NCI-H748 treated with DMSO at 0.1 percent for 48 hours (cell line): ENCODE results near the gene MTM1.

Source experiments
- DNase-seq: peaks from one replicate; lab custom pipeline; 2025; lab: John Stamatoyannopoulos, UW

Gene MTM1

DNA sequence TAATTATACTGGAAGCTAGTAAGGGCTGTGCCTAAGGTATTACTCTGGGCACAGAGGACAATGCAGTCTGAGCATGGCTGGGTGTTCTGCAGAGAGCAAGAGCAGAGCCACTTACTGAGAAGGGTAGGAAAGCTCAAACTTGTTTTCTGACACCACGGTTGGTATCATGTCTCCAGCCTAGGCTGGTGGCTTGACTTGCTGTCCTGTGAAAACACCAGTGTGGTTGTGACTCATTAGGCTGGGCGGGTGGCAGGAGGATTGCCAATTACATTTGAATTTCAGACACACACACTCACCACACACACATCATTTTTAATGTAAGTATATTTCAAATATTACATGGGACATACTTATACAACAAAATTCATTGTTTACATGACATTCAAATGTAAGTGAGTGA is 19.7 kb upstream of the MTM1 start:
- no peak for DNase-seq

DNA sequence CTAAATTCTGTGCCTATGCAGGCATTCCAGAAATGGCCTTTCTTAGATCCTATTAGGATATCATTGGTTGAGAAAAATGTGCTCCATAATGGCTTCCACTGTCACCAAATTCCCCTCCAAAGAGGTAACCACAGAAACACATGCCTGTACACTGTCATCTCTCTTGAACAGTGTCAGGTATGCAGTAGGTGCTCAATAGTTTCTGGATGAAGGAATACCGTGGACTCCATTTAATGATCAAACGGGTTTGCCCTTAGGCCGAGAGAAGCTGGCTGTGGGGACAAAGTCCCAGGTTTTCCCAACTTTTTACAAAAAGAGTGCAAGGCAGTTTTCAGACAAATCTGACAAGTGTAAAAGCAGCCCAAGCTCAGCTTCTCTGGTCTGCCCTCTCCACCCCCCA is 16.5 kb upstream of the MTM1 start:
- DNase-seq = no peak

DNA sequence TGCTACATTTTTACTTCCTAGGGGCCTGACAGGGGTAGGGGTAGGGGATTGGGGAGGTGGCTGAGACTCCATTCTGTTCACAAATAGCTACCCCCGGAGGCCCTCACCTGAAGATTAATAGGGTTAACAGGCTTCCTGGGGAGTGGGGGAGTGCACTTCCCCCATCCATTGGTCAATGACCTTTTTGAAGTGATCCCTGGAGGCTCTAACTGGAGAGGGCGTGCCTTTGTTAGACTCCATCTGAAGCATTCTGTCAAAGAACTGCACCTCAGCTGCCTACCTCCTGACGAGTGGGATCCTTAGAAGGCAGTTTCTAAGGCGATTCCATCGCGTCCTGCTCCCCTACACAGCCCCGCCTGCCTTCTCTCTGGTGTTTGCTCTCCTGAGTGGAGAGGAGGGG is 10.0 kb upstream of the MTM1 start:
- DNase-seq = no peak

DNA sequence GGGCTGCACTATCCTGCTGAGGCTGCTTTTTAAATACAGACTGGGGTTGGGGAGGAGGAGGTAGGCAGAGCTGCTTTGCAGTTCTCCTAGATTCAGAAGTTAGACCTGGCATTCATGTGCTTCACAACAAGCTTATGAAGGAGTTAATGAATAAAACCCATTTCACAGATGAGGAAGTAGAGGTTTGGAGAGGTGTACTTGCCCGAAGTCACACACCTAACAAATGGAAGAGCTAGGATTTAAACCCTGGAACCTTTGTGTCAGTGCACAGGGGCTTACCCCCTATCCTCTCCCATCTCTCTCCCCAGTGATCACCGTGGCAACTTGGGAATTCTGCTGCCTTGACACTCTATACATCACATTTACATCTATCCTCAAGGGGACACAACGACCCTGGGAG is 3.6 kb upstream of the MTM1 start:
- no peak for DNase-seq

DNA sequence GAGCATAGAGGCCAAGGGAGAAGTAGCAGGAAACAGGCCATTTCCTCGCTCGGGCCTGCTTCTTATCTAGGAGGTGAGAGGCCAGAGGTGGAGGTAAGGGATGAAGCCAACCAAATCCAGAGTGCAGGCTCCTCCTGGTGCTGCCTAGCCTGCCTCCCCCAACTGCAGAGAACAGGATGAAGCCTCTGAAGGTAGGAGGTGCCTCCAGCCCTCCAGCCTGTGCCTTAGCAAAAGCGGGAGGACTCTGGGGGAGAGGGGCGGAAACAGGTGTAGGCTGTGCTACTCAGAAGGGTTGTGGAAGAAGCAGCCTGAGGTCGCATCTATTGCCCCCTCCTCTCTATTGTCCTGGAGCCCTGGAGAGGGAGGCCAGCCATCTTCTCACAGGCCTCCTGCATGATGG is 2.9 kb upstream of the MTM1 start:
- DNase-seq = no peak

DNA sequence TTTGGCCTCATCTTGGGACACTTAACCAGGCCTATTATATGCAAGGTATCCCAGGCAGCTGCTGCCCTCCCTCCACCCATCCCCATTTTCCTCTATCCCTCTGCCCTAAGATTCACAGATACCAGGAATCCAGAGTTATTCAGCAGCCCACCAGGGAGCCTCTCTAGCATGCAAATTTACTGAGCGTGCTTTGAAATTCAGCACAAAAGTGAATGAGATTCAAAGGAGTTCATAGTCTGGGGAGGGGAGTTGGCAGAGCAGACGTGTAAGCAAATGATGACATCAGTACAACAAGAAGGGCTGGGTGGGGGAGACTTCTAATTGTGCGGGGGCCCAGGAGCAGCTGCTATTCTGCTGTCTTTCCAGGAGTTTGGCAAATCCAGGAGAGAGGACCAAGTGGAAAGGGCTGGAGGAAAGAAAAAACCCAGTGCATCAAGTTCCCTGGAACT is 1.7 kb upstream of the MTM1 start:
- no peak for DNase-seq

DNA sequence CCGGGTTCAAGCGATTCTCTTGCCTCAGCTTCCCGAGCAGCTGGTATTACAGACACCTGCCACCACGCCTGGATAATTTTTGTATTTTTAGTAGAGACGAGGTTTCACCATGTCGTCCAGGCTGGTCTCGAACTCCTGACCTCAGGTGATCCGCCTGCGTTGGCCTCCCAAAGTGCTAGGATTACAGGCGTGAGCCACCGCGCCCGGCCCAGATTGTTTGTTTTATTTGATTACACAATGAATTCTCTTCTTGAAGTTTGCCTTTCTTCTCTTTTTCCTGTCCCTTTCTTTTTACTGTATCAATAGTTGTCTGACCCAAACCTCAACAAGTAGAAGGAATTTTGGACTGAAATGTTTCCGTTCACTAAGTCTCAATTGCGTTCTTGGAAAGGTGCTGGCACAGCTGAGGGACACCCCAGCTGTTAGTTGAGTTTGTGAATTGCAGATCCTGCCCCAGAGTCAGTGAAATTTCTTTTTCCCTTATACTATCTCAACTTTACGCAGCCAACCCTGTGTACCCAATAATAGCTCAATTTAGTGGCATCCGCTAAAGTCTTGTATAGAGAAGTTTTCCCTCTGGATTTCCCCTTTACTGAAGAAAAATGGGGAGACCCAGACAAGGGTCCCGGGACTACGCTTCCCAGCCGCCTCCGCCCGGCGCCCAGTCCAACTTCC is 639 bp upstream of the MTM1 start:
- no peak for DNase-seq

DNA sequence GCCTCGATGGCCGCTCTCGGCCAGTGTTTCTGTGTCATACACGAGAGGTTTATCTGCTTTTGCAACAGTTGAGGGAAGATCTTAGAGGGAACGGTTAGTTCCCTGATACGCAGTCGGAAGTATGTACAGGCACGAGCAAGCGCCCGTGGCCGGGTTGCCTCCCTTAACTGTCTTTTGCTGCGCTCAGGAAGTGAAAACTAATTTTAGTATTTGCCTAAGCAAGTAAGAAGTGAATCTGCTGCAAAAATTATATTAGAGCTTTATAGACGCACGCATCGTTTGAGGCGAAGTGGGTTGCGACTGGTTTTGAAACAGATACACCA is 695 bp downstream of the MTM1 start:
- no peak for DNase-seq

DNA sequence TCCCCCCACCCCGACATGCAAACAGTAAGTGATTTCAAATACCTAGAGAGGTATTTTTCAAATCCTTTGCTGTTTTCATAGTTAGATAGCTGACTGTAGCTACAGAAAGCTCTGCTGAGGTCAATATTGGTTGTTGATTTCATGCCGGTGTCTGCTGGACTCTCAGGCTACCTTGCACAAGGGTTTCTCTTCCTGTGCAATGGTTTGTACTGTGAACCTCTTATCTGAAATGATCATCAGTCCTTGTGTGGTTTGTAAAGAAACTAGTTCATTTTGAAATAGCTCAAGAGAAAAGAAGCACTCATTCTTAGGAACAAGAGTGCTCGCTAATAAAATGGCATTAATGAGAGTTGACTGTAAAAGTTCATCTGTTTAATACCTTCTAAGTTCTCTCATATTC is 2.1 kb downstream of the MTM1 start:
- DNase-seq = no peak

DNA sequence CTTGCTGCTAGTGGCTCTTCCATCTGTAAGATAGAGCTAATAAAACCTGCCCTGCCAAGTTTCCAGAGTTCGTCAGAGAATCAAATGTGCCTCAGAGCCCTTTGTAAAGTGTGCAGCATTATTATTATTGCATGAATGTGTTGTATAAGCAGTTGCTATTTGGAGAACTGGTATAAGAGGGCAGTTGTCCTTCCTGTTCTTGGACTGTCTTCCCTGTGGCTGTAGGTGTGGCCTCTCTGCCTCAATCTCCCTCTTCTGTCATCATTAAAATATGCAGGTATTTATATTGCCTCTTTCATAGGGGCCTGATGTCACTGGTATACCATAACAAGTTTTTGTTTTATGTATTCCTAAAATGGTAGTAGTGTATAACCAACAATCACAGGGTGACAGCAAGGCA is 3.8 kb downstream of the MTM1 start:
- DNase-seq = no peak

DNA sequence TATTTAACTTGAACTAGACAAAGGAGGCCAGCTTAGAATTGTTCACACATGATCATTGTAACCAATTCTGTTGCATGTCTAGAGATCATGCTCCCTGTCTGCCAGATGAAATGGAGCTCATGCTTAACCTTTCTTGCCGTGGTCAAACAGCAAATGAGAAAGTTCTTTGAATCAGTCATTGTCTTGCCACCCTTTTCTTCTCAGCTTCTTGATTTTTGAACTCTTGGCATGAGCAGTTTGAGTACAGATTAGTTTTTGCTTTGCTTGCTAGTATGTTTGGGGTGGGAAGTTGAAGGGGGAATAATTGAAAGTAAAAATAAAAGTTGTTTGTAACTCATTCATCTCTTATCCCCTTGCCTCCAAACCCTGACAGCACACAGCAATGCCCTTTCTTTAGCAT is 4.7 kb downstream of the MTM1 start:
- DNase-seq = no peak

DNA sequence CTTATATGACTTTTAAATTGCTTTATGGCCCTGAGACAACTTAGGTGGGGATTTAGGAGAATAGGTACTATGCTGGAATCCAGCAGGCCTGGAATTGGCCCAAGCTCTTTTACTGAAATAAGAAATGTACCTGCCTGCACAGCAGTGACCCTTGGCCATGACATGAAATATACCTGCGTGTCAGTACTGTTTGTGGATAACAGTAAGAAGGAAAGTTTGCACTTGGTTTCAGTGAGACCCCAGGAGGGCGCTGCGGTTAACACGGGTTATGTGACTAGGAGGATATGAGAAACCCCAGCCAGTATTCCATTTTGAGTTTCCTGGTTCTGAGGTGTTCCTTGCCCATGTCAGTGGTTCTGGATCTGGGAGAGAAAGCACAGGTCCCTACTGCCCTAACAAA is 5.3 kb downstream of the MTM1 start:
- DNase-seq = no peak

DNA sequence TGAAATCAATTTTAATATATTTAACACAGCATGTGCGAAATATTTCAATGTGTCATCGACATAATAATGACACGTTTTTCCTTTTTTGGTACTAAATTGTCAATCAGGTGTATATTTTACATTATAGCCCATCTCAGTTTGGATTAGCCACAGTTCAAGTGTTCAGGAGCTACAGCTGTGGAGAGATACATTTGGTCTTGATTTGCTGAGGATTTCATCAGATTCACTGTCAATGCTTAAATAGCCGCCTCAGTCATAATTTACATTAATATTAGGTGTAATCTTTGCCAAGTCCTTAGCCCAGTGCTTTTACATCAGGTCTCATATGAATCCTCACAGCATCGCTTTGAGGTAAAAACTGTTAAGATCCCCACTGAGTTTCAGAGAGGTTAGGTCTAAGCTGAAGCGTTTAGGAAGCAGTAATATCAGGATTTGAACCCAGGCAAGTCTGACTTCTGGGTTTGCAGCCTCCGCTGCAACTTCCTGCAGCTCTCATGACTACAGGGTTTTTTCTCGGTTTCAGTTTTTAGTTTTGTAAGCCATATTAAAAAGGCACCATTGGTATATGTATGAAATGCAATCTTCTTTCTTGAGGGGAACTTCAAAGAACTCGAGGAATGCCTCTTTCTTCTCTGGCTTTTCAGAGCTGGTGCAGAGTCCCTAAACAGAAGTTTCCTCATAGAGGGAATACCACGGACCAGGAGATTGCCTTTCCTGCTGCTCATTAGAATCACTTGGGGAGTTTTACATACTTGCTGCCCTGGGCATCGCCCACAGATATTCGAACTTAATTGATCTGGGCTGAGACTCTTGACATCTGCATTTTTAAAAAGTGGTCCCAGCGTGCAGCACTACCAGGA is 6.4 kb downstream of the MTM1 start:
- DNase-seq = no peak

DNA sequence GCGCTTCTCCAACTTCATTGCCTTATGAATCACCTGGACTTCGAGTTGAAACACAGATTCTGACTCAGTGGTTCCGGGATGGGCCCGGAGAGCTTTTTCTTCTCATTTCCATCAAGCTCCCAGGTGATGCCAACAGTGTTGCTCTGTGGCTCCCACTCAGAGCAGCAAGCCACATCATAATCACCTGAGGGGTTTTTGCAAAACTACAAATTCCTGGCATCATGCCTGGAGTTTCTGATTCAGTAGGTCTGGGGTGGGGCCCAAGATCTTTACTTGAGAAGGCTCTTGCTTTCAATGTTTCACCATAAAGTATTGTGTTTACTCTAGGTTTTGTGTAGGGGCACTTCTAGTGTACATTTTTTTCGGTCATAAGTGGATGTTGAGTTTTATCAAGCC is 7.0 kb downstream of the MTM1 start:
- DNase-seq = no peak

DNA sequence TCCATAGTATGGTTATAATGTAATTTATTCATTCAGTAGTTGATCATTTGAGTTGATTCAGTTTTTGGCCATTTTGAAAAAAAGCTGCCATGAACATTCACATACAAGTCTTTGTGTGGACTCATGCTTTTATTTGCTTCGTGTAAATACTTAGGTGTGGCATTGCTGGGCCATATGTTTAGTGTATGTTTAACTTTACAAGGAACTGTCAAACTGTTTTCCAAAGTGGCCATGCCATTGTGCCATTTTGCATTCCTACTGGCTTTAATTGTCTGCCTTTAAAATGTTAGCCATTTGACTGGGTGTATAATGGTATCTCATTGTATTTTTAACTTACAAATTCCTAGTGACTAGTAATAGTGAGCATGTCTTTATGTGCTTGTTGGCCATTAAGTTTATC is 8.8 kb downstream of the MTM1 start:
- no peak for DNase-seq

DNA sequence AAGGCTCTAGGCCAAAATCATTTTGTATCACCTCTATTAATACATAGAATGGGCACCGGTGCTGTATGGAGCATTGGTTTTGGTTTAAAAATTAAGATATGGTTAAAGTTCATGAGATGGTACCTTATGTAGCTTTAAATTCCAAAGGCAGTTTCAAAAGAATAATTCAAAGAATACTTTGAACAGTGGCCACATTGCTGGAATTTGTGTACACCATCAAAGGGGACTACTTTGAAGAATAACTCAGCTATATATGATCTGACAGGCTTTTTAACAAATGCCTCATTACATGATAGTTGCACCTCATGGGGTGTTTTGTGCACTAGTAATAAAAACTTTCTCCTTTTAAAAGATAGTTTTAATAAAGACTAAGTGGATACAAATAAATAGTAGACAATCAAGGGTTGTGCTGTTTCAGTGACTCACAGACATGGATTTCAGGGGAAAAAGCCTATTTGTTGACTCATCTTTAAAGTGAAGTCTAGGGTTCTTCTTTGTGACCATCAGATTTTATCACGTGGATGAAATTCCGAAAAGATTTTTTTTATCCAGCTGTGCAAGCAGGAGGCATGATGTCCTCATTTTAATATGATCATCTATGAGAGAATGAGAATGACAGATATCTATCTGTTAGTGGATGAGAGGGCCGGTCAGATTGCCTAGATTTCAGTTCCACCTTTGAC is 12.8 kb downstream of the MTM1 start:
- DNase-seq = no peak

DNA sequence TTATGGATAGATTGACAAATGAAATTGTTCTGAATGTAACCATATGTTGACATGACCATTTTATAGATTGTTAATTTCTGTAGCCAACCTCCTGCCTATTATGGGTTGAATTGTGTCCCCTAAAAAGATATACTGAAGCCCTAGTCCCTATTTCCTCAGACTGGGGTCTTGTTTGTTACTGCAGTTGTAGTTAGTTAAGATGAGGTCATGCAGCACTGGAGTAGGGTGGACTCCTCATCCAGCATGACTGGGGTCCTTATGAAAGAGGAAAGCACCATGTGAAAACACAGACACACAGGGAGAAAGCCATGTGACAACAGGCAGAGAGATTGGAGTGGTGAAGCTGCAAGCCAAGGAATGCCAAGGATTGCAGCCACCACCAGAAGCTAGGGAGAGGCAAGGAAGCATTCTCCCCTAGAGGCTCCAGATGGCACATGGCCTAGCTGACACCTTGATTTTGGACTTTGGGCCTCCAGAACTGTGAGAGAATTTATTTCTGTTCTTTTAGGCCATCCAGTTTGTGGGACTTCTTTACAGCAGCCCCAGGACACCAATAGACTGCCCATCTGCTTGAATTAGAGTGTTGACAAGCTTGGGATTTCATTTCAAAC is 14.0 kb downstream of the MTM1 start:
- no peak for DNase-seq

DNA sequence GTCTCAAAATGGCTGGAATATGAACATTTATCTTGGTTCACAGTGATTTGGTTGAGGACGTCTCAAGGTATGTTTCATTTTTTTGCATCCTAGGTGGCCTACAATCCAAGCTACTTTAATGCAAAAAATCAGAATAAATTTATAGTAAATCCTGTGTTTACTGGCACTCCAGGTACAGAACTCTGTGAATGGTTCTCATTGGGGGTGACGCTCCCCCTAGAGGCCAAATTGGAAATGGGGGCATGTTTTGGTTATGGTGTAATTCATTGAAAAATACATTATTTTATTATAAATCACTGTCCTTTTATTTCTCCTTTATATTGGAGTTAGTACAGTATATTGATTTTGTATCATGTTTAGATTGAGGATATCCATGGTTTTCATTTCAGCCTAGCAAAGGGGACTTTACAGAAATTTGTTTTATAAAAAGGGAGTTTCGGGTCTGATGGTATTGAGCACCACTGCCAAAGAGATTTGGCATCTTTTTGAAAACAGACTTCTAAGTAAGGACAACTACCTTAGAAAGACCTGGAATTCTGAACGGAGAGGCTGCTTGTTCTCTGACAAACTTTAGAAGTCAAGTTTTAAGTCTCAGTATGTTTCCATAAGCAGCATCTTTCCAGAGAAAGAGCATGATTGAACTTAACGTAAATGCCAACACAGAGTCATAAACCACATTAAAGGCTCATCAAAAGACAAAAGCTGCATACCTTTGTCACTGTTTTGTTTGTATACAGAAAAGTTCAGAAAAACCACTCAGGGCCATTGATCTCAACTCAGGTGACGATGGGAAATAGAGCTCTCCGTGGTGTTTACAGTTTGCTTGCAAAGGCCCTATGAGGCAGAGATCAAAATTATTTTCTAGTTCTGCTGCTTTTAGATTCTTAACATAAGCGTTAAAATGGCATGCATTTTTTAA is 19.4 kb downstream of the MTM1 start:
- DNase-seq = peak; percentile 0

DNA sequence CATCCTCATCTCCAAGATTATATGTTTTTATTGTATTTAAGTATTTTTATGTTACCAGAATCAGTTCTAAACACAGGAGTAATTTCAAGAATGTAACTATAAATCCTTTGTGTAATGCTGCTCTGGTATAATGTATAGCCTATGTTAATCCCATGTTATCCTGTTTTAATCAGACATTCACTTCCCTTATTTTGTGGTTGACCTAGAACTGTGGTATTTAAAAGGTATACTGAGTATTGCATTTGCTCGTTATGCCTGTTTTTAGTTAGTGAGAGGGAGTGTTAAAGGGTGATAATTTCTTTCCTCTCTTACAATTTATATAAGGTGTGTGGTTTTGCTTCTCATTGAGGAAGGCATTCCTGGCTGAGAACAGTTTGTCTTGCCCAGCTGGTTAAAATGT is 26.2 kb downstream of the MTM1 start:
- DNase-seq = no peak

DNA sequence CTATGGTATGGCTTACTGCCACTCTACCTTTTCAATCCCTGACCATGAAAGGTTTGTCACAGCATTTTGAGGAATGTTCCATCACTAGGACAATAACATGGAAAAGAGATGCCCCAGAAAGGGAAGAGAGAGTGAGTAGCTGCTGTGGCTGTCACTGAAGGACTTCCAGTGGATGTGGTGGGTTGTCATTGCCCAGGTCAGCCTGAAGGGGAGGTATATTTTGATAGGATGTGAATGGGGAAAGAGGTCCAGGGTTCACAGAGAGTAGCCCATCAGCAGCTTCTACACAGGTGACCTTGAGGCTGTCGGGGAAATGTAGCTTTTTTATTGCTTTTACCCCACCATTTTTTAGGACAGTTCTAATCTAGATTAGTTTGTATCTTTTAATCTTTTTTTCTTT is 30.8 kb downstream of the MTM1 start:
- no peak for DNase-seq

DNA sequence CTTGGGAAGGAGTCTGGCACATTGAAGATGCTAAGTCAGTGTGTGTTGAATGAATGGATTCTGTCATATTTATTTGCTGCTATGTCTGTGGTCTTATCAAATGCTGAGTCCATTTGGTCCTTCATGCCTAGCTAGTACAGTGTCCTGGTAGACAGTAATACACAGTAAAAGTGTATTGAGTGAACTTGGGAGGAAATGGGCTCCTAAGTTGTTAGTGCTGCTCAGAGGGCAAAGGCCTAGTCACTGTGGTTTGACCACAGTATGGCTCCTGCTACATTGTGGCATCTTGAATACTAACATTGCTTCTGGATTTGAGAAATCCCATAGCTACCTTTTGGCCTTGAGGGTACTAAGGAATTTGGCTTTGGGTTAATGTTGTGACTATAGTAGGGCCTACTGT is 33.9 kb downstream of the MTM1 start:
- DNase-seq = no peak

DNA sequence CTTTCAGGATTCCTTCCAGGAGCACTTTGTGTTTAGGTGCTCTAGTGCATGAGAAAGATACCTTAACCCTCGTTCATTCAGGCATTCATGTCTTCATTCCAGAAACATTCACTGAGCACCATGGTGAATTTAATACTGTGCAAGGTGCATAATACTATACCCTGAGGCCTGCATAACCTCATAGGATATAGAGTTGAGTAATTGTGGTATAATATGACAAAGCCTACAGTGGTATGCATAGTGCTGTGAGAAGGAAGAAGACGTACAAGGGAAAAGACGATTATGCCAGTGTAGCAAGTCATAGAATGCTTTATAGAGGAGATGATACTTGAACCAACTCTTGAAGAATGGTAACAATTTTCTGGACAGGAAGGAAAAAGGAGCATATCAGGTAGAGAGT is 34.3 kb downstream of the MTM1 start:
- DNase-seq = no peak
